A549 (cell line): Measurements from ENCODE around the gene MMP17. TPM values are rescaled to one million over a fixed set of nuclear protein-coding genes. Genes with fewer than 3 reads are reported as not detected.

Source experiments
- ATAC-seq, 2 experiments: fragments of 200-7000 bp in 1 of 2; fragments of >200 bp in 1 of 2; cut with Nextera tagmentation in 1 of 2; cut with Tn5 transposase in 1 of 2; 3 replicates each; pipeline versions ENCODE4 v1.8.0 to v1.9.1; 2018 to 2020; ENCODE audit warnings: mild to moderate bottlenecking in 1 of 2, moderate library complexity in 1 of 2
- CTCF ChIA-PET: fragments of 300-600 bp; sonication (Branson Sonifier 250); formaldehyde crosslinking; extraction: SDS; loops from one replicate; lab custom pipeline; 2021; ENCODE audit warnings: antibody characterized with exemption, inconsistent platforms; lab: Yijun Ruan, JAX
- POLR2A ChIA-PET: fragments of 350-600 bp; formaldehyde crosslinking; extraction: SDS; loops from one replicate; lab custom pipeline; 2021; ENCODE audit warnings: antibody characterized with exemption, inconsistent platforms; lab: Yijun Ruan, JAX
- DNase-seq, 2 experiments: peaks; one replicate each; pipeline versions ENCODE4 v3.0.0 to v3.0.0-alpha.2; 2011 to 2016; ENCODE audit warnings: low read depth in 1 of 2, low spot score in 1 of 2
- FAIRE-seq: peaks from 2 replicates; lab custom pipeline; 2011; peaks lifted over from hg19 to GRCh38; lab: Jason Lieb, UNC
- H3K27ac ChIP-seq, 2 experiments: fragments of >200 bp; sonication (Bioruptor Twin); formaldehyde crosslinking; 3 replicates each; pipeline ENCODE4 v1.5.1; 2016 to 2017
- H3K4me1 ChIP-seq: fragments of >200 bp; sonication (Bioruptor Twin); formaldehyde crosslinking; 3 replicates; pipeline ENCODE4 v1.6.1; 2016
- H3K4me2 ChIP-seq: fragments of >200 bp; sonication (Bioruptor Twin); formaldehyde crosslinking; 3 replicates; pipeline ENCODE4 v1.6.1; 2016
- H3K4me3 ChIP-seq: fragments of >200 bp; sonication (Bioruptor Twin); formaldehyde crosslinking; 3 replicates; pipeline ENCODE4 v1.5.1; 2016
- H3K9me3 ChIP-seq: fragments of >200 bp; sonication (Bioruptor Twin); formaldehyde crosslinking; 3 replicates; pipeline ENCODE4 v1.6.1; 2016
- CBX2 ChIP-seq: fragments of 200-600 bp; sonication (generic); IDR thresholded peaks from 2 replicates; pipeline ENCODE4 v1.6.1; 2016; ENCODE audit warnings: low read depth, mild to moderate bottlenecking, borderline replicate concordance
- EP300 ChIP-seq, 2 experiments: fragments of >200 bp; sonication (Bioruptor Twin); formaldehyde crosslinking; IDR thresholded peaks; 2 replicates in 1 of 2; 3 replicates in 1 of 2; pipeline ENCODE4 v1.6.1; 2016 to 2017
- ESRRA ChIP-seq: fragments of 150-350 bp; IDR thresholded peaks from 2 replicates; pipeline ENCODE4 v1.6.1; 2014; ENCODE audit warnings: mild to moderate bottlenecking, low read length, borderline replicate concordance
- FOSB ChIP-seq: fragments of 250-450 bp; sonication (Bioruptor Pico); IDR thresholded peaks from 2 replicates; pipeline ENCODE4 v1.5.0; 2020; ENCODE audit warnings: mild to moderate bottlenecking, moderate library complexity
- FOSL2 ChIP-seq, 2 experiments: fragments of 450-650 bp in 1 of 2; fragments of >200 bp in 1 of 2; sonication (Bioruptor Twin) in 1 of 2; formaldehyde crosslinking; IDR thresholded peaks; 2 replicates each; pipeline versions ENCODE4 v1.5.0 to v1.6.1; 2016 to 2020; ENCODE audit warnings: mild to moderate bottlenecking in 1 of 2, moderate library complexity in 1 of 2
- HEYL ChIP-seq: fragments of 250-450 bp; sonication (Bioruptor Pico); IDR thresholded peaks from 2 replicates; pipeline ENCODE4 v1.8.0; 2021; ENCODE audit warnings: mild to moderate bottlenecking, moderate library complexity
- HOXA7 ChIP-seq: fragments of 250-450 bp; sonication (Bioruptor Pico); IDR thresholded peaks from 2 replicates; pipeline ENCODE4 v1.5.0; 2020; ENCODE audit warnings: mild to moderate bottlenecking, moderate library complexity
- JUNB ChIP-seq: fragments of >200 bp; sonication (Bioruptor Twin); formaldehyde crosslinking; IDR thresholded peaks from 2 replicates; pipeline ENCODE4 v1.6.1; 2016
- KDM5A ChIP-seq: fragments of 200-600 bp; sonication (generic); IDR thresholded peaks from 2 replicates; pipeline ENCODE4 v1.6.1; 2016; ENCODE audit warnings: antibody characterized with exemption, mild to moderate bottlenecking
- MAFK ChIP-seq: fragments of 450-650 bp; IDR thresholded peaks from 2 replicates; pipeline ENCODE4 v1.6.1; 2014; ENCODE audit not compliant: partially characterized antibody
- NFE2L2 ChIP-seq: fragments of 150-350 bp; conservative IDR thresholded peaks from 2 replicates; pipeline ENCODE4 v1.6.1; 2014; ENCODE audit warnings: low read length
- NR3C1 ChIP-seq: fragments of >200 bp; sonication (Bioruptor Twin); formaldehyde crosslinking; IDR thresholded peaks from 3 replicates; pipeline ENCODE4 v1.6.1; 2017
- POLR2AphosphoS2 ChIP-seq: conservative IDR thresholded peaks from 2 replicates; pipeline ENCODE4 v1.6.1; 2012; ENCODE audit warnings: low read length, improper control_type of control experiment, inconsistent platforms
- RARB ChIP-seq: fragments of 250-450 bp; sonication (Bioruptor Pico); IDR thresholded peaks from 2 replicates; pipeline ENCODE4 v1.8.0; 2021; ENCODE audit warnings: mild to moderate bottlenecking, moderate library complexity
- RCOR1 ChIP-seq: fragments of 150-350 bp; IDR thresholded peaks from 2 replicates; pipeline ENCODE4 v1.6.1; 2014; ENCODE audit warnings: antibody characterized with exemption, low read length, low read depth
- RFX5 ChIP-seq: fragments of 450-650 bp; IDR thresholded peaks from 2 replicates; pipeline ENCODE4 v1.7.1; 2014; ENCODE audit warnings: antibody characterized with exemption, mild to moderate bottlenecking, moderate library complexity
- RNF2 ChIP-seq: fragments of 200-600 bp; sonication (generic); IDR thresholded peaks from 2 replicates; pipeline ENCODE4 v1.6.1; 2016; ENCODE audit warnings: low read depth, mild to moderate bottlenecking, antibody characterized with exemption, moderate library complexity, borderline replicate concordance
- SREBF2 ChIP-seq: fragments of 450-650 bp; IDR thresholded peaks from 2 replicates; pipeline ENCODE4 v1.6.1; 2014; ENCODE audit warnings: mild to moderate bottlenecking, moderate library complexity
- TP53 ChIP-seq: fragments of 250-450 bp; sonication (Bioruptor Pico); IDR thresholded peaks from 2 replicates; pipeline ENCODE4 v1.5.0; 2021; ENCODE audit warnings: mild to moderate bottlenecking, moderate library complexity
- ZSCAN20 ChIP-seq: fragments of 250-450 bp; sonication (Bioruptor Pico); IDR thresholded peaks from 2 replicates; pipeline ENCODE4 v1.8.0; 2022; ENCODE audit warnings: mild to moderate bottlenecking, moderate library complexity
- WGBS: methylation state at CpG from one replicate; pipeline ENCODE4 v1.1.6; 2017; ENCODE audit errors: missing lambda C conversion rate; 5-methylcytosine and 5-hydroxymethylcytosine counted together
- polyA plus RNA-seq, 4 experiments: library from polyadenylated mRNA; depleted of rRNA in 3 of 4; stranded (reverse); fragments of >200 nt; fragmentation: RNase III in 1 of 4; extraction: RNeasy Plus Mini Kit Qiagen cat#74134 plus additional on column Dnase treatment in 1 of 4; gene quantifications; 2 replicates in 3 of 4; 3 replicates in 1 of 4; pipeline ENCODE4 v1.2.3, GENCODE V29; 2011 to 2017
- TF ChIP-seq, protein P1 (sequence below): IDR thresholded peaks from 2 replicates; pipeline ENCODE4 v1.6.1; 2012
- TF ChIP-seq, protein P2 (sequence below): fragments of 250-450 bp; sonication (Bioruptor Pico); IDR thresholded peaks from 2 replicates; pipeline ENCODE4 v1.5.0; 2020; ENCODE audit warnings: low read depth, mild to moderate bottlenecking, moderate library complexity
- TF ChIP-seq, protein P3 (sequence below): fragments of >200 bp; sonication (Bioruptor Twin); formaldehyde crosslinking; IDR thresholded peaks from 2 replicates; pipeline ENCODE4 v1.6.1; 2016
- TF ChIP-seq, protein P4 (sequence below): IDR thresholded peaks from 2 replicates; pipeline ENCODE4 v1.6.1; 2012
- TF ChIP-seq, protein P5 (sequence below): IDR thresholded peaks from 2 replicates; pipeline ENCODE4 v1.6.1; 2012; ENCODE audit warnings: low read depth, borderline replicate concordance

Gene MMP17
- polyA plus RNA-seq, 2 of the 4 experiments (the other 2 are of a cell fraction): 6.2 to 7.9 TPM

DNA sequence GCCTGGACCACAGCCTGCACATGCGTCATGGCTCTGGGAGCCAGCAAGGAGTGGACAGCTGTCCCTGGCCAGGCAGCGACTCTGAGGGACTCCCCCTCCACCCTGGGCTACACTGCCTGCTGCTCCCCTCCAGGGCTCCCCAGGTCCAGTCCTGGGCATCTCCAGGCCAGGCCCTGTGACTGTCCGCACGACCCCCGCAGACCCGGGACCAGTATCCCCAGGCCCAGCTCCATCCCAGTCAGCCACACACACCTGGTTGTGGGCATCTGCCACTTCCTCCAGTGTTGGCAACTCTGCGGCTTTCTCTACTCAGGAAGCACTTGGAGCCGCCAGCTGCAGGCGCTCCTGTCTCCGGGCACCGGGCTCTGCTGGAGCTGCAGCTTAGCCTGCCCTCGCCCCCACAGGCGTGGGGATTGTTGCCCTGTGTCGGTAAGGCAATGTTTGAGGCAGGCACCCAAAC, 68.6 kb downstream of the MMP17 start:
- CTCF ChIA-PET: interaction anchor here (0.6 to 2.5 kb wide), 5 partner anchors 8 to 190 kb away, joined by 3 to 7 read pairs (median 3); no protein-coding TSS in a partner anchor
- WGBS: 81% methylated on average over 13 of the region's 14 CpGs
- no peak for DNase-seq
- Histone ChIP-seq H3K9me3 (no peaks in the 10 kb centered on the region), H3K4me2 (peak overlapping the region; percentile 100), H3K4me3 (peak overlapping the region; percentile 93), H3K27ac (peak overlapping the region; percentile 98 to 99), H3K4me1 (peaks cover 43% of the 10 kb centered on the region)
- POLR2A ChIA-PET: interaction anchor here (1.0 to 1.4 kb wide), 4 partner anchors 31 to 43 kb away, joined by 3 to 5 read pairs (median 4); no protein-coding TSS in a partner anchor
- no peak for FAIRE-seq
- TF ChIP-seq, protein P1, sequence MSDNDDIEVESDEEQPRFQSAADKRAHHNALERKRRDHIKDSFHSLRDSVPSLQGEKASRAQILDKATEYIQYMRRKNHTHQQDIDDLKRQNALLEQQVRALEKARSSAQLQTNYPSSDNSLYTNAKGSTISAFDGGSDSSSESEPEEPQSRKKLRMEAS: peak; percentile 9; the same call in 1 of the 2 replicates
- TF ChIP-seq TP53: no peak
- no peak; a peak in 1 of 6 replicates for ATAC-seq

DNA sequence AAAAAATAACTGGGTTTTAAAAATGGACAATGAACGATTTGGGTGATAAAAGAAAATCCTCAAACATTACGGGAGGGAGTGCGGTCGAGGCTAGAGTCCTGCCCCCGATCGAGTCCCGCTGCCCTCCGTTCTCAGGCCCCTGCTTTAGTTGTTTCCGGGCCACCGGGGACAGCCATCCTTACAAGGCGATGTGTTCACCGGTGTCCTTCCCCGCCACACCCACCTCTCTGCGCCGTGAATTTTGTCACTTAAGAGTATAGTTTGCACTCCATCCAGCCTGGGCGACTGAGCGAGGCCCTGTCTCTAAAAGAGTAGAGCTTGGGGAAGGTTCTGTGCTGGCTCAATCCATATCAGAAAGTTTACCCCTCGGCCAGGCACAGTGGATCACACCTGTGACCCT, 69.1 kb downstream of the MMP17 start:
- 94% methylated on average over 18 of the region's 18 CpGs for WGBS
- no peak for FAIRE-seq
- TF ChIP-seq EP300 (IDR thresholded peaks at IDR 0.05) (no peak), POLR2AphosphoS2 (no peak), FOSL2 (IDR thresholded peaks at IDR 0.05) (no peak), FOSL2 (CRISPR knock-in tag; IDR thresholded peaks at IDR 0.05) (no peak), ZSCAN20 (no peak), SREBF2 (no peak), TP53 (no peak), KDM5A (no peak), RNF2 (no peak), RFX5 (no peak), JUNB (no peak), MAFK (no peak), RARB (CRISPR knock-in tag) (no peak)
- TF ChIP-seq, all 56 proteins: peak for 0

DNA sequence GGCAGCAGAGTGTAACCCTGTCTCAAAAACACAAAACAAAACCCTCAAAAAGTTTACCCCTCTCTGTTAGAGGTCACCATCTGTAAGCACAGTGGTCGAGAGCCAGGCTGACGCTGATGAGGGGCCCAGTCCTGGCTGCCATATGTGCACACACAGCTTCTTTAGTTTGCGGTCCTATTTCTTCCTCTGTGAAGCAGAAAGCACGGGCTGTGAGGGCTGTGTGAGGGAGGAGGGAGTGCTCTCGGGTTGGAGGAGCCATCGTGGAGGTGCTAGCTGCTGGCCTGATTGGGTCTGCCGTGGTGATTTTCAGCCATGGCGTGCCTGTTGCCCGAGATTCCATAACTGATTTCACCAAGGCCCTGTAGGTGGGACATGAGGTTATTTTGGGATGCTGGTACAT, 69.7 kb downstream of the MMP17 start:
- FAIRE-seq (no peak), DNase-seq (peak in 1 of 2 experiments; percentile 13), ATAC-seq (no peak)
- no peak overlapping the region; the same call in 2 of the 3 replicates for H3K4me2 ChIP-seq
- ChIA-PET POLR2A (interaction anchor here (0.7 kb wide), 1 partner anchor 33 kb away, joined by 3 read pairs; no protein-coding TSS in a partner anchor), CTCF (interaction anchor here (1.2 to 2.5 kb wide), 2 partner anchors 46 to 60 kb away, joined by 3 to 7 read pairs; no protein-coding TSS in a partner anchor)
- no peaks in the 10 kb centered on the region for H3K9me3 ChIP-seq
- H3K4me1 ChIP-seq: peaks cover 49% of the 10 kb centered on the region
- H3K4me3 ChIP-seq: no peak overlapping the region
- WGBS: 90% methylated on average over 9 of the region's 9 CpGs
- H3K27ac ChIP-seq: peak overlapping the region in 1 of 2 experiments; percentile 99; a peak in 2 of 6 replicates
- TF ChIP-seq HOXA7: peak; percentile 74; the same call in 1 of the 2 replicates
- TF ChIP-seq NFE2L2: no peak
- no peak for TF ChIP-seq RCOR1
- TF ChIP-seq SREBF2: no peak
- TF ChIP-seq, protein P2, sequence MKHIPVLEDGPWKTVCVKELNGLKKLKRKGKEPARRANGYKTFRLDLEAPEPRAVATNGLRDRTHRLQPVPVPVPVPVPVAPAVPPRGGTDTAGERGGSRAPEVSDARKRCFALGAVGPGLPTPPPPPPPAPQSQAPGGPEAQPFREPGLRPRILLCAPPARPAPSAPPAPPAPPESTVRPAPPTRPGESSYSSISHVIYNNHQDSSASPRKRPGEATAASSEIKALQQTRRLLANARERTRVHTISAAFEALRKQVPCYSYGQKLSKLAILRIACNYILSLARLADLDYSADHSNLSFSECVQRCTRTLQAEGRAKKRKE (CRISPR knock-in tag): no peak
- TF ChIP-seq CBX2: no peak
- no peak for TF ChIP-seq KDM5A
- peak; percentile 81; the same call in 1 of the 2 replicates for TF ChIP-seq POLR2AphosphoS2
- TF ChIP-seq, protein P3, sequence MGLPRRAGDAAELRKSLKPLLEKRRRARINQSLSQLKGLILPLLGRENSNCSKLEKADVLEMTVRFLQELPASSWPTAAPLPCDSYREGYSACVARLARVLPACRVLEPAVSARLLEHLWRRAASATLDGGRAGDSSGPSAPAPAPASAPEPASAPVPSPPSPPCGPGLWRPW: no peak
- peak; percentile 63; the same call in 1 of the 2 replicates for TF ChIP-seq FOSB (CRISPR knock-in tag)
- TF ChIP-seq, protein P4, sequence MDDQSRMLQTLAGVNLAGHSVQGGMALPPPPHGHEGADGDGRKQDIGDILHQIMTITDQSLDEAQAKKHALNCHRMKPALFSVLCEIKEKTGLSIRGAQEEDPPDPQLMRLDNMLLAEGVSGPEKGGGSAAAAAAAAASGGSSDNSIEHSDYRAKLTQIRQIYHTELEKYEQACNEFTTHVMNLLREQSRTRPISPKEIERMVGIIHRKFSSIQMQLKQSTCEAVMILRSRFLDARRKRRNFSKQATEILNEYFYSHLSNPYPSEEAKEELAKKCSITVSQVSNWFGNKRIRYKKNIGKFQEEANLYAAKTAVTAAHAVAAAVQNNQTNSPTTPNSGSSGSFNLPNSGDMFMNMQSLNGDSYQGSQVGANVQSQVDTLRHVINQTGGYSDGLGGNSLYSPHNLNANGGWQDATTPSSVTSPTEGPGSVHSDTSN: no peak
- no peak for TF ChIP-seq NR3C1
- no peak for TF ChIP-seq HEYL (CRISPR knock-in tag)
- TF ChIP-seq ESRRA: no peak
- TF ChIP-seq TP53: no peak
- TF ChIP-seq, protein P5, sequence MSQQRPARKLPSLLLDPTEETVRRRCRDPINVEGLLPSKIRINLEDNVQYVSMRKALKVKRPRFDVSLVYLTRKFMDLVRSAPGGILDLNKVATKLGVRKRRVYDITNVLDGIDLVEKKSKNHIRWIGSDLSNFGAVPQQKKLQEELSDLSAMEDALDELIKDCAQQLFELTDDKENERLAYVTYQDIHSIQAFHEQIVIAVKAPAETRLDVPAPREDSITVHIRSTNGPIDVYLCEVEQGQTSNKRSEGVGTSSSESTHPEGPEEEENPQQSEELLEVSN: no peak

More for the DNA sequence above, 69.1 kb downstream of the MMP17 start:
- ATAC-seq: no peak
- Histone ChIP-seq H3K27ac (peak overlapping the region; percentile 98 to 99), H3K4me1 (peaks cover 48% of the 10 kb centered on the region), H3K9me3 (no peaks in the 10 kb centered on the region), H3K4me3 (peak overlapping the region; percentile 93; the same call in 2 of the 3 replicates), H3K4me2 (peak overlapping the region; percentile 100)
- DNase-seq: no peak
- CTCF ChIA-PET: interaction anchor here (0.6 to 2.5 kb wide), 4 partner anchors 25 to 190 kb away, joined by 3 to 7 read pairs (median 3); no protein-coding TSS in a partner anchor
- POLR2A ChIA-PET: interaction anchor here (1.0 to 1.4 kb wide), 3 partner anchors 31 to 37 kb away, joined by 3 to 5 read pairs (median 4); no protein-coding TSS in a partner anchor
